ENCODE data around the gene BMP4. TPM values are rescaled to one million over a fixed set of nuclear protein-coding genes. Genes with fewer than 3 reads are reported as not detected.
A peak's percentile ranks its signal among the peaks of the same experiment; 100 is the strongest.

BMP4 gene
- total and polyA plus RNA-seq, 2 of the 13 experiments (the other 11 are each of a cell fraction or from before 2014, with no cell fraction given) = 56.4 to 169 TPM

- TF ChIP-seq CREBL2 (CRISPR knock-in tag; IDR thresholded peaks at IDR 0.05; ENCODE audit: borderline replicate concordance) (no peak), ZNF775 (CRISPR knock-in tag; IDR thresholded peaks at IDR 0.05; ENCODE audit: borderline replicate concordance) (no peak), TBX2 (CRISPR knock-in tag; IDR thresholded peaks at IDR 0.05; ENCODE audit: borderline replicate concordance) (peak; percentile 64), NFIB (CRISPR knock-in tag; IDR thresholded peaks at IDR 0.05; ENCODE audit: borderline replicate concordance) (no peak), ZNF224 (CRISPR knock-in tag; IDR thresholded peaks at IDR 0.05) (no peak), PITX1 (CRISPR knock-in tag; IDR thresholded peaks at IDR 0.05) (no peak; the same call in 1 of the 2 replicates), PAF1 (CRISPR knock-in tag; IDR thresholded peaks at IDR 0.05) (no peak), RBAK (CRISPR knock-in tag; IDR thresholded peaks at IDR 0.05) (no peak), BCL6 (CRISPR knock-in tag; IDR thresholded peaks at IDR 0.05) (peak; percentile 74), HMGA1 (CRISPR knock-in tag; conservative IDR thresholded peaks at IDR 0.05) (no peak), NFYC (CRISPR knock-in tag; IDR thresholded peaks at IDR 0.05) (no peak), HNRNPK (IDR thresholded peaks at IDR 0.05; ENCODE audit: low read depth, low read length, poor library complexity, severe bottlenecking) (peak; percentile 74), NFATC3 (CRISPR knock-in tag; IDR thresholded peaks at IDR 0.05) (no peak), ZNF451 (CRISPR knock-in tag; IDR thresholded peaks at IDR 0.05) (peak; percentile 73; the same call in 1 of the 2 replicates), RARG (CRISPR knock-in tag; IDR thresholded peaks at IDR 0.05; ENCODE audit: low read depth) (no peak), ONECUT2 (CRISPR knock-in tag; IDR thresholded peaks at IDR 0.05) (no peak), MLXIP (CRISPR knock-in tag; IDR thresholded peaks at IDR 0.05; ENCODE audit: borderline replicate concordance) (peak; percentile 88; the same call in 1 of the 2 replicates), FLYWCH1 (CRISPR knock-in tag; IDR thresholded peaks at IDR 0.05) (peak; percentile 62; the same call in 1 of the 2 replicates), PLRG1 (conservative IDR thresholded peaks at IDR 0.05) (no peak), TCF7L2 (IDR thresholded peaks at IDR 0.05; ENCODE audit: low read depth, low read length) (no peak), POGZ (CRISPR knock-in tag; IDR thresholded peaks at IDR 0.05) (peak; percentile 69), AKNA (CRISPR knock-in tag; IDR thresholded peaks at IDR 0.05; ENCODE audit: borderline replicate concordance) (peak; percentile 68; the same call in 1 of the 2 replicates), NR2C2 (CRISPR knock-in tag; IDR thresholded peaks at IDR 0.05; ENCODE audit: borderline replicate concordance) (peak; percentile 39; the same call in 1 of the 2 replicates)
Observed at GRCh38 chr14:53956427-53957201, at the start of gene BMP4 (continued).

Data from HepG2 (cell line).